ENCODE measurements around the gene CARD11.

CARD11 gene

GRCh38 chr7:3043544-3044371, at the start of gene CARD11:
CARD11 (minus strand) TSS chr7:3043867; CDS start chr7:2958506, 85,361 bp downstream.
- H3K36me3 ChIP-seq (replicated peaks), result no peaks in the 10 kb centered on the region
- H3K27ac ChIP-seq, result no peak within 1 kb of the TSS
- H3K27me3 ChIP-seq (replicated peaks), result no peaks in the 10 kb centered on the region
- no peak for DNase-seq
- peak within 1 kb of the TSS; percentile 40 for H3K4me3 ChIP-seq (ENCODE audit: low read depth, low read length)
- TF ChIP-seq CTCF (IDR thresholded peaks at IDR 0.05; ENCODE audit: low read depth, low read length, missing control alignments), result no peak
- in situ Hi-C loops (cut with HindIII; ENCODE audit: low pct_ligation_motif_present, low sequenced_read_pairs), result no loop called here

- Histone ChIP-seq H3K27ac (no peak overlapping the region), H3K27me3 (replicated peaks) (no peaks in the 10 kb centered on the region), H3K4me3 (ENCODE audit: low read depth, low read length) (no peak overlapping the region), H3K36me3 (replicated peaks) (no peaks in the 10 kb centered on the region)
- in situ Hi-C loops (cut with HindIII; ENCODE audit: low pct_ligation_motif_present, low sequenced_read_pairs), result no loop called here
- peak; percentile 27 for DNase-seq
- no peak for TF ChIP-seq CTCF (IDR thresholded peaks at IDR 0.05; ENCODE audit: low read depth, low read length, missing control alignments)
Measured at GRCh38 chr7:3092468-3092867, 48.8 kb upstream of the CARD11 start.

DNA sequence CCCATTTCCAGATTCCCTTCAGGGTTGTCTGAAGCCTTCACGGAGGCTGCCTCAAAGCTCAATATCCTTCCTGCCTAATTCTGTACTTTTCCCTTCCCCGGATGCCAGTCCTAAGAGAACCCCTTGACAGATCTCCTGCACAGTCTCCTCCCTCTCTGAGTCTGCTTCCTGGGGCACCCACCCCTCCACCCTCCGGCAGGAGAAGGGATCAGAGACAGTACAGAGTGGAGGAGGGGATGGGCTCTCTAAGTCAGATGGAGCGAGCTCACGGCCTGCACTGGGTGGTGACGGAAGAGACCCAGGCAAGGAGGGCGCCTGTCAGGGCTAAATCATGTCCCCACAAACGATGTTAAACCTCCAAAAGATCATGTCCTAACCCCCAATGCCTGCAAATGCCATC, 48.0 kb upstream of the CARD11 start:
- Histone ChIP-seq H3K27me3 (replicated peaks) (no peaks in the 10 kb centered on the region), H3K36me3 (replicated peaks) (no peaks in the 10 kb centered on the region), H3K4me3 (ENCODE audit: low read depth, low read length) (no peak overlapping the region), H3K27ac (no peak overlapping the region)
- in situ Hi-C loops (cut with HindIII; ENCODE audit: low pct_ligation_motif_present, low sequenced_read_pairs), result no loop called here
- DNase-seq, result no peak
- TF ChIP-seq CTCF (IDR thresholded peaks at IDR 0.05; ENCODE audit: low read depth, low read length, missing control alignments), result no peak

- Histone ChIP-seq H3K27ac (no peak overlapping the region), H3K27me3 (replicated peaks) (no peaks in the 10 kb centered on the region), H3K36me3 (replicated peaks) (no peaks in the 10 kb centered on the region), H3K4me3 (ENCODE audit: low read depth, low read length) (no peak overlapping the region)
- peak; percentile 68 for TF ChIP-seq CTCF (IDR thresholded peaks at IDR 0.05; ENCODE audit: low read depth, low read length, missing control alignments)
- in situ Hi-C loops (cut with HindIII; ENCODE audit: low pct_ligation_motif_present, low sequenced_read_pairs), result no loop called here
- peak; percentile 5 for DNase-seq
Measured at GRCh38 chr7:3089493-3089892, 45.8 kb upstream of the CARD11 start.

- no peak for TF ChIP-seq CTCF (IDR thresholded peaks at IDR 0.05; ENCODE audit: low read depth, low read length, missing control alignments)
- H3K36me3 ChIP-seq (replicated peaks), result no peaks in the 10 kb centered on the region
- in situ Hi-C loops (cut with HindIII; ENCODE audit: low pct_ligation_motif_present, low sequenced_read_pairs), result no loop called here
- H3K4me3 ChIP-seq (ENCODE audit: low read depth, low read length), result no peak overlapping the region
- peak; percentile 57 for DNase-seq
- H3K27me3 ChIP-seq (replicated peaks), result no peaks in the 10 kb centered on the region
- no peak overlapping the region for H3K27ac ChIP-seq
Measured at GRCh38 chr7:3087243-3087755, 43.6 kb upstream of the CARD11 start.

Data from brain microvascular endothelial cell (primary cell).